NOMO-1 (cell line): ENCODE data around the gene TSEN2.
"Not testable (repeated sequence)": the region's sequence is repeated elsewhere in the genome, so short reads cannot be mapped to it uniquely, and the experiment has no call there.

Experiments
- DNase-seq, 2 experiments: peaks; one replicate each; lab custom pipeline; 2025; ENCODE audit not compliant: unreplicated experiment in 2 of 2; lab: John Stamatoyannopoulos, UW

Gene TSEN2

DNA sequence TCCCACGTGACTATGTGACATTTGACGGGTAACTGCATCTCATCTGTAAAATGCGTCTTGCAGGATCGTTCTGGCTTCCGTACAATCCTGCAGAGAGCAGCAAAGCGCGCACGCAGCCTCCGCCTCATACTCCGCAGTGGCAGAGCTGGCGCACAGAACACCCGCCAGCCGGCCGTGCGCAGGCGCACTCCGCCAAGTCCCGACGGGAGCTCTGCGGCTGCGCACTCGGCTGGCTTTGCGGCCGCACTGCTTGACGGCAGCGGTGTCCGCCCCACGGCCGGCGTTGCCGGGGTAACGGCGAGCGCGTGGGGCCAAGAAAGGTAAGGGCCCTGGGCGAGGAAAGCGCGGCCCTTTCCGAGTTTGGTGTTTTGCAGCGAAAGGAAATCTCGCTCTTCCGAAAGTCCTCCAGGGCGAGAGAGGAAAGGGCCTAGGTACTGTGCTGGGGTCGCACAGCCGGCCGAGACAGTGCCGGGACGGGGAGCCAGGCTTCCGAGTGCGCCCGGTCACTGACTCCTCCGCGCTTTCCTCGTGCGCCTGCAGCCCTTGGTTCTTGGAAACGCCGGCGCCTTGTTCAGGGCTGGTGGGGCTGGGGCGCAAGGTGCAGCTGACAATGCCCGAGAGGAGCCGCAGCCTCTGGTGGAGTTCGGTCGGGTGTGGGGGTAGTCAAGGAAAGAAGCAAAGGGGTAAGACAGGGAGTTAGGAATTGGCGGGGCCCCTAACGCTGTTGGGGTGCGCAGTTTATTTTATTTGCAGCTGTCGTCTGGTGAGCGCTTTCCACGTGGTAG, at the start of gene TSEN2:
Gene TSEN2 (plus strand): TSS at position 283 of the 785 bp plus-strand sequence. CDS start 5,321 bp downstream, outside the sequence.
- peak; percentile 91 to 95 for DNase-seq

DNA sequence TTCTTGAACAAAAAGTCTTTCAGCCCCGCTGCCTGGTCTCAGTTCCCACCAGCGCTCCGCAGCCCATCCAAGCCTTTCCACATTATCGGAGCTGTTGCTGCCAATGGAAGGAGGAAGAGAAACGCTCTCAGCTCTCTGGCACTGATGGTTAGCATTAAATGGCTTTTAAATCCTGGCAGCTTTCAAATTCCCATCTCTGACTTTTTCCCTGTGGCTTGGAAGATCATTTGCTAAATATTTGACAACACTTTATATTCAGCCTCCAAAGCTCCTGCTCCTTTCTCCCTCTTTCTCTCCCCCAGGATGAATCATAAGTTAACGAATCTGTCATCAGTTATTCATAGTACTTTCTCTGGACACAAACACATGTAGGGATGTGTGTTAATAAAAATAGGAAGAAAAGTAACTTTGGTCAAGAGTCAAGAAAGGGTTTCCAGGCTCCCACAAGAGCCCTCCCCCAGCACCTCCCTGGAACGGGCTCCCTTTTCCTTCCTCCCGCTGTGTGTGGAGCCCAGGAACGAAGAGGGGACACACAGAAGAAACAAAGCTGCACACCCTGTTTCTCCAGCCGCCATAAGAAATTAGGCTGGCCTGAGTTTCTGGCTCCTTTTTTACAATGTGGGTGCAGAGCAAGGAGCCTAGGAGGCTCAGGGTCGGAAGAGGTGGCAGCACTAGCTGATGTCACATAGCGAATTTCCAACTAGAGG, 47.6 kb upstream of the TSEN2 start:
- DNase-seq: no peak

DNA sequence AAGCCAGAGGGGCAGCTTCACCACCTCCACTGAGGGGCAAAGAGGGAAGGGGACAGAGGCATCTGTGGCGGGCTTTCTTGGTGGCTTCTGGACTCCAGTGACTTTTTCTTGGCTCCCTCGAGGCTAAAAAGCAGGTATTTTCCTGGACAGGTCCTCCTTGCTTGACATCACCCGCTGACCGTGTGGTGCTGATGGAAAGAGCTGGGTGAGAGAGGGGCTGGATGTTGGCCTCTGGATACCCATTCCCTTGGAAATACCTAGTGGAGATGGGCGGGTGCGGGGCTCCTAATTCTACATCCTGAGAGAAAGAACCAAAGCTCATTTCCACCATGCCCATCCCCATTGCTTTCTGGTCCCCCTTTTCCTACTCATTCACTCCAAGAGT, 47.1 kb upstream of the TSEN2 start:
- no peak for DNase-seq

DNA sequence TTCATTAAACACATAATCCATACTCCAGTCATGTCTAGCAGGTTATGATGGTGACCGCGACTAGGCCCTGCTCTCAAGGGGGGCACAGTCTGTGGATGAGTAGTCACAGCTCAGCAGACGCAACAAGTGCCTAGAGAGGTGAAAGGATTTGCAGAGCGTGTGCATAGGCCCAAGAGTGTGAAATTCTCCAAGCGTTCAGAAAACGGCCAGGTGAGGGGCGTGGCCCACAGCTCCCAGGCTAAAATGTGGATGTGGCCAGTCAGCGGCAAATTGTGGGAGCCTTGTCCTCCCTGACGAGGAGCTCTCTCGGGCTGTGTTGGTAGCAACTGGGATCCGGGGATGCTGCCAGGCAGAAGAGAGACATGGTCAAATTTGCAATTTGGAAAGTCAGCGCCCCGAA, 46.4 kb upstream of the TSEN2 start:
- DNase-seq: no peak

DNA sequence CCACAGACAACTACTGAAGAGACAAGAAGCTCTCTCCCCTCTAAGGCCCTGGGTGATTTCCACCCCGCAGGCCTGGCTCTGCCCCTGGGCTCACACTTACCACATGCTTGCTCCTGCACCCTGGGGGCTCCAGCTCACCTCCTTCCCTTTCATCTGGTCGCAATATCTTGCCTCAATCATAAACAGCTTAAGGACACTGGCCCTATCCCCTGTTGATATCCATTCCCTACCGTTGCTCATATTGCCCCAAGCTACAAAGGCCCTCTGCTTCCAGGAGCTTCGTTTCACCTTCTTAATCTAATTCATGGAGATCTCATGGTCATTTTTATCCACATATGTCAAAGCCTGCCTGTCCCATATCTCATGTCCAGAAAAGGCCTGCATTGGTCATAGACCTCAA, 46.0 kb upstream of the TSEN2 start:
- no peak for DNase-seq

DNA sequence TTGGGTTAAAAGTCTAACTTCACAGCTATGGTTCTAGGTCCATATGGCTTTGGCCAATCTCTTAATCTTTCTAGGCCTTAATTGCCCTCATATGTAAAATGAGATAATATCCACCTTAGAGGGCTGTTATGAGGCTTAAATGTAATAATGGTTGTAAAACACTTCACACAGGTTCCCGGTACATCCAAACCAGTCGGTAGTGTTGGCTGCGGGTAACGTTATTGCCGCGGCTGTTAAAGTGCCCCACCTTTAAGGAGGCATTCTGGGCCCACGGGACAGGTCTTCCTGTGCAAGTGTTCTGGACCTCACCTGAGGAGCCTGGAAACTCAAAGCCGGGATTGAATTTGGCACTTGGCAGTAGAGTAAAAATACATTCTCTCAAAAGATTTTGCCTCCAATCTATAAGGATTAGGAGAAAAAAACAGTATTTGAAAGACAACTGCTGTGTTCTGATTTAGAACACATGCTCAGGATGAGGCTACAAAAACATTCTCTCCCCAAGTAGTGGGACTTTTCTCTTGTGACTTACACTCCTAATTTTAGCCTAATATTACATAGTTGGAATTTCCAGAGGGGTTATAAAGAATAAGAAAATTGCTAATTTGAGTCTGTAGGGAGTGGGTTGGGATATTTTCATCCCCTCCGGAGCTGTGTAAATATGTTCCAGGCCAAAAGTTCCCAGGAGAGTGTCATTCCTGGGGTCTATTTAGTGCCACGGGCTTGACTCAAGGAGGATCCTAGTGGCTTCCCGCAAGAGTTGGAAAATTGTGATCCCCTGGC, 44.9 kb upstream of the TSEN2 start:
- no peak for DNase-seq

DNA sequence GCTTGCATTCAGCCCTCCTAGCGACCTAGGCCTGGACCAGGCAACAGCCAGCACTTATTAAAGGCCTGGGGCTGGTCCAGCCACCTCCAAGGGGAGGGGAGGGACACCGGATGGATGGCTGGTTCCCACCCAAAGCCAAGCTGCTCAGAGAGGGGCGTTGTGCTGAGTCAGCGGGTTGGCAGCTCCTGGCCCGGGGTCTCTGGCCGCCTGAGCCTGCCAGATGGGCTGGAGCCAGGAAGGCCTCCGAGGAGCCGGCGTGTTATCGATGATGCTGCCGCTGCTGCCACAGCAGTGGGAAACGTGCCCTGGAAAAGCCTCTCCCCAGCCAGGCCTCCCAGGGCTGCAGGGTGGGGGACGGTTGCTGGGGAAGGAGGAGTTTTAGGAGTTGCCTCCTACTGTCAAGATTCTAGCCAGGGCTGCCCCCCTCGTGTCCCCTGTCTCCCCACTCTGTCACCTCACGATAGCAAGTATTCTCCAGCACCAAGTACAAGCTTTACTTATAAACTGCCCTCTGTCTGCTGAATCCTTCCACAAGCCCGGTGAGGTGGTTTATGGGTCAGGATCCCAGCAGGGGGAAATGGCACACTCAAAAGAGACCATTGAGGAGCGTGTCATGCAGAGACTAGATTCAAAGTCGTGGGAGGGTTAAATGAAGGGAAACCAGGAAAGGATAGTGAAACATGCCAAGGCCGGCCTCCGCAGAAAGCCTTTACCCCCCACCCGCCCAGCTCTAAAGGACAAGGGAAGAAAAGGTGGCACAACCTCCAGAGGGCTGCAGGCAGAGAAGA, 43.2 kb upstream of the TSEN2 start:
- no peak for DNase-seq

DNA sequence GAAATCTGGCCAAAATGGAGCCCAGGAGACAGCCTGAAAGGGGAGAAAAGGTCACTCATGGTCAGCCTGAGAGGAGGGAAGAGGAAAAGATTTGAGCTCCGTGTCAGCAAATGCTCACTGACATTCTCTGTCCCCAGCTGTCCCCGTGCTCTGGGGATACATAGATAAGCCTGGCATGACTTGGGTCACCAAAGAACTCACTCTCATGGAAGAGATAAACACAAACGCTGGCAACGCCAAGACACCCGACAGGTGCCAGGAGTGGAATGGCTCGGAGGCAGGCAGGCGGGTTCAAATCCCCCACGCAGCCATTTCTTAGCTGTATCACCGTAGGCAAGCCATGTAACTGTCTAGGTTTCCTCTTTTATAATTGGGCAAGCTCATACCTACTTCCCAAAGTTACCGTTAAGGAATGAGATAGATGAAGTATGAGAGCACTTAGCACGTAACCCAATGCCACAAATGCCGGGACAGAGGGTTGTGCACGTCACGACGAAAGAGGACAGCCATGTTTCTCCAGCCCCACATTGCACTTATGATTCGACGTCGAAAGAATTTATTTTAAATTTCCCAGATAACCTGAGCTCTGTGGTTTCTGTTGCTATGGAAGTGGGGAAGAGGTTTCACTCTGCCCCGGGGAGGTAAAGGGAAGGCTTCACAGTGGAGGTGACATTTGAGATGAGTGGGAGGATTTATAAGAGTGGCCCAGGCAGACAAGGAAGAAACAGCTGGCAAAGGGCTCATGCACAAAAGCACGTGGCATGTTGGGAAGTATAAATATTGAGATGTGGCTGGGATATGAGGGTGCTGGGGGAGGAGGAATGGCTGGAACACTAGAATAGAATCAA, 41.4 kb upstream of the TSEN2 start:
- DNase-seq: no peak

DNA sequence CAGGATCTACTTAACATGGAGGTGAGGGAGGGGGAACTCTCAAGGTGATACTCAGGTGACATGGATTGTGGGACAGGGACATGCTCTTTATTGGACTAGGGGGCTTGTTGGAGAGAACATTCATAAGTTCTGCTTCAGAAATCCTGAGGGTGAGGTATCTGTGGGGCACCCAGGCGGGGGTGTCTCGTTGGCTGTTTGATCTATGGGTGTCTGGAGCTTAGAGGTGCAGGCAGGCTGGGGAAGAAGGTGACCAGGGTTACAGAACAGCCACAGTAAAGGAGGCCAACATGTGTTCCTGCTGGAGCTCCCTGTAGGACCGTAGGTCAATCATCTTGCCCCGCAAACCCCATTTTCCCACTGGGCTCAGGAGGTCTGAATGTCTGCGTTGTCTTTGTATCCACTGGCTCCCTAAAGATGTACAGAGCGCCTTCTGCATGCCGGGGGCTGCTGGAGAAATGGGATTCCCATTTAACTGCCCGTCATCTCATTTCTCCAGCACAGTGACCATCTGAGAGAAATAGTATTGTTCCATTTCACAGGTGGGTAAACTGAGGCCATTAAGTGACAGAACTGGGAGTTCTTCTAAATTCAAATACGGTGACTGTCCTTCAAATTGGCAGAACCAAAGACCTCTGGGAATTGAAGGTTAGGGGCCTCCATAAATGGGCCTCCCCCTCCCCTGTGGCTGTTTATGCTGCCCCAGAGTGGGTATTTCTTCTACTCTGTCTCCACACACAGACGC, 40.3 kb upstream of the TSEN2 start:
- no peak for DNase-seq

DNA sequence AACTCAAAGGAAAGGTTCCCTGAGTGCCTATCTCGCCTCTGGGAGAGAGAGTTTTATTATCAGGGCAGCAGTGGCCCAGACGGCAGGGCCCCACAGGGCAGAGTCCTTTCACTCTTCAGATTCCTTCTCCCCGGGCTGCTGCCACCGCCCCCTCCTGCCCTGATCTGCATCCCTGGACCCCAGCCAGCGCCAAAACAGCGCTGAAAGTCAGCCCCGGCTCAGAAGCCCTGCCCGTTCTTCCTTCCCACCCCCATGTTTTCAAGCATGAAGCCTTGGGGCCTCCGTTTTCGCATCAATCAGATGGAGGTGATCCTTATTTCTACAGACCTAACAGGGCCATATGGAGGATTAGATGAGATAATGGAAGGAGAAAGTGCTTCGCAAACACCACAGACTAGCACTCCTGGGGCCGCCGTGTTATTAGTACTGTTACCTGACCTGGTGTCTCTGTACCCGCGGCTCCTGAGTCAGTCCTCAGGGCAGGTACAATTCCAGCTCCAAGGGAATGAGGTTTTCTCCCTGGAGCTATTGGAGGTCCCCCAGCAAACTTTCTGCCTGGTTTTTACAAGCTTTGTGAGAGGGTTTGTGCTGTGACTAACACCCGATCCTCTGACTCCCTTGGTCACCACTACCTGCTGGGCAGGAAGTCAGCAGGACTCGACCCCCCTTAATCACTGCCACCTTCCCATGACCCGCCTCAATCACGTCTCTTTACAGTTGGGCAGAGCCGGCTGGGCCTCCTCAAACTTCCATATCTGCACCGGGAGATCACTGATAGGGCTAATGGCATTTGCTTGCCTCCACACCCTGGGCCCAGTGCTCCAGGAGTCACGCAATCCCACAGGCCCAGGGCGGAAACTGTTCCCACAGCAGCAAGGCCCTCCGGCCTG, 39.5 kb upstream of the TSEN2 start:
- no peak for DNase-seq

DNA sequence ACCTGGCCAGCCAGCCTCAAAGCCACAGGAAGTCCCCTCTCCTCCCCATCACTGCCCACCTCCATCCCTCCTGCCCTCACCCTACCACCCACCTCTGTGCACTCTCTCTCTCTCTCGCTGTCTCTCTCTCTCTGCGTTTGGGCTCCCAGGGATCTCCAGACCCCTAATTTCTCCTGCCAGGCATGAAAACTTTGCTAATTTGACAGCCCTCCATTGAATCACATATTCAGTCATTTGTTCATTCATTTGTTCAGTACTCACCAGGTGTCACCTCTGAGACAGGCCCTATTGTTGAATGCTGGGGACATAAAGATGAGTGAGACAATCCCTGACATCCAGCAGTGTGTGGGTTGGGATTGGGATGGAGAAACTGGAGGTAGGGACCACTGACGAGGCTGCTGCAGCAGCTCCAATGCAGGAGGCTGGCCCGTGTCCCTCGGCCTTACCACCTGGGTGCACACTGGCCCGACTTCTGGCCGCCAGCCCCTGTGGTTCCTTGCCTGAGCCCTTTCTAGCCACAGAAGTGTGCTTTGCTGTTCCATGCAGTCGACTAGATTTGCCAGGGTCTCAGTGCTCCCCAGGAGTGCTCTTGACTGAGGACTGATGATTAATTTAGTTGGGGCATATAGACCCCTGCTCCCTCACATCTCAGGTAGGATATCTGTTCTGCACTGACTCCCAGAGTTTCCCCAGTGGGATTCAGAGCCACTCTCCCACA, 38.6 kb upstream of the TSEN2 start:
- DNase-seq: no peak

DNA sequence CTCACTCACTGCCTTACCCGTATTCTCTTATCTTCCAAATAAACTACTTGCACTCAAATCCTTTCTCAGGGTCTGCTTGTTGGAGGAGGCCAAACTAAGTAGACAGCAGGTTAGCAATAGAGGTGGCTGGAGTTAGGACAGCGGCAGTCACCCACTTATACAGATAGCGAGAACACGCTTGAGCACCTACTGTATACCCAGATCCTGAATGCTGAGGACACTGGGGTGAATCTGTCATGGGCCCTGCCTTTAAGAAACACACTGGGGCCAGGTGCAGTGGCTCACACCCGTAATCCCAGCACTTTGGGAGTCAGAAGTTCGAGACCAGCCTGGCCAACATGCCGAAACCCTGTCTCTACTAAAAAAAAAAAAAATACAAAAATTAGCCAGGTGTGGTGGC, 38.0 kb upstream of the TSEN2 start:
- no peak for DNase-seq

DNA sequence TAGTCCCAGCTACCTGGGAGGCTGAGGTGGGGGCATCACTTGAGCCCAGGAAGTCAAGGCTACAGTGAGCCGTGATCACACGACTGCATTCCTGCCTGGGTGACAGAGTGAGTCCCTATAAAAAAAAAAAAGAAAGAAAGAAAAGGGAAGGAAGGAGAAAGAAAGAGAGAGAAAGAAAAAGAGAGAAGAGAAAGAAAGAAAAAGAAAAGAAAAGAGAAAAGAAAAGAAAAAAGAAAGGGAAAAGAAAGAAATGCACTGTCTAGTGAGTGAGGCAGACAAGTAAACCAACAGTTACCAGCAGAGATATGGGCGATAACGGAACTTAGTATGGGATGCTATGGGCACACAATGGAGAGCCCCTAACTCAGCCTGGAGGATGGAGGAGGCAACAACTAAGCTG, 37.2 kb upstream of the TSEN2 start:
- DNase-seq: no peak

DNA sequence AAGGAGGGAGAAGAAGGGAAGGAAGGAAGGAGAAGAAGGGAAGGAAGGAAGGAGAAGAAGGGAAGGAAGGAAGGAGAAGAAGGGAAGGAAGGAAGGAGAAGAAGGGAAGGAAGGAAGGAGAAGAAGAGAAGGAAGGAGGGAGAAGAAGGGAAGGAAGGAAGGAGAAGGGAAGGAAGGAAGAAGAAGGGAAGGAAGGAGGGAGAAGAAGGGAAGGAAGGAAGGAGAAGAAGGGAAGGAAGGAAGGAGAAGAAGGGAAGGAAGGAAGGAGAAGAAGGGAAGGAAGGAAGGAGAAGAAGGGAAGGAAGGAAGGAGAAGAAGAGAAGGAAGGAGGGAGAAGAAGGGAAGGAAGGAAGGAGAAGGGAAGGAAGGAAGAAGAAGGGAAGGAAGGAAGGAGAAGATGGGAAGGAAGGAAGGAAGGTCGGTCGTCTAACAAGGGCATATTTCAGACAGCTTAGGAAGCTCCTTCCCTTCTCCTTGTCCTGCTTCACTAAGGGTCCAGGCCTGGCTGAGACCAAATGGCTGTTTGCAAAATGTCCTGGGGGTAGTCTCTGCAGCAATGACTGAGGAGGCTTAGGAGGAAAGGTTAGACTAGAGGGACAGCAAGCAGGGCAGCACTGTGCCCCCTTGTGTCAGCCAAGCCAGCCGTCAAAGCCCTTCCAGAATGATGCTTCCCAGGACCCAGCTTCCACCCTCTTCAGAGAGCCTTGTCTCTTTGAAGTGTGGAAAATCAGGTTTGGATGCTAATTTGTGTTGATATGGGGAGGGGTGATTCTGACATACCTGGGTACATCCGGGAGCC, 35.7 kb upstream of the TSEN2 start:
- not testable (repeated sequence) for DNase-seq

DNA sequence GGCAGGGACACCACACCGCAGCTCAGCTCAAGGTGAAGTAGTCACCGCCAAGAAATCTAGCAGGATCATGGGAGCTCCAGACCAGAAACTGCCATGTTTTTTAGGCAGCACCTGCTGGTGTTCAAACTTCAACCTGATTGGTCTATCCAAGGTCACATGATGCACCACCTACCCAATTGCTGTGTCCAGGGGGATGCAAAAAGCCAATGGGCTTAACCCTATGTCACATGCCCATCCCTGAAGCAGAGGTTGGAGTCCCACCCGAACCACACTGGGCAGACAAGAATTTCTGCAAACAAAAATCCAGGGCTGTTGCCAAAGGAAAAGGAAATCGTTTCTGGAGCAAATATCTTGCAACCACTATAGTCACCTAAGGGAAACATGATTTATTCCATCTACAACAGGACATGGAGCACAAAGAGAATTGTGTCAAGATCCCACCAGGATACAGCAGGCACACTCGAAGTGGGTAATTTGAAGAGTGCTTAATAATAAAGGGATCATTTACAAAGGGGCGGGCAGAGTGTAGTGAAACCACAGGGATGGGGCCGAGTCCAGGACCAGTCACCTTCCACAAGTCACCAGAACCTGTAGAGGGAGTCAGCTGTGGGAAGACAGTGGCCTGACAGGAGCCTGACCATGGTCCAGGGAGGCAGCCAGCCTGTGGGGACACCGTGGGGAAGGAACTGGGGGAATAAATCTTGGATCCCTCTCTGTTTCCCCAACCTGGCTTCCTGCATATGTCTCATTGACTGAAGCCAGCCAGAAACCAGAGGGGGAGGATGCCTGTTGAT, 34.2 kb upstream of the TSEN2 start:
- no peak for DNase-seq

DNA sequence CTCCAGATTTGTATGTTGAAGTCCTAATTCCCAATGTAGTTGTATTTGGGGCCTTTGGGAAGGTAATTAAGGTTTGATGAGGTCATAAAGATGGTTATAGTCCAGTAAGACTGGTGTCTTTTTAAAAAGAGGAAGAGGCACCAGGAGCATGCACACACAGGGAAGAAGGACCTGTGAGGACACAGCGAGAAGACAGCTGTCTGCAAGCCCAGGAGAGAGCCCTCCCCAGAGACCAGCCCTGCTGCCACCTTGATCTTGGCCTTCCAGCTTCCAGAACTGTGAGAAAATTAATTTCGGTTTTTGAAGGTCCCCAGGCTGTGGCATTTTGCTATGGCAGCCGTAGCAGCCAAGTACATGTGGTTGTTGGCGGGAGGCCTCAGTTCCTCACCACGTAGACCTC, 32.8 kb upstream of the TSEN2 start:
- peak in 1 of 2 experiments; percentile 27 for DNase-seq
